Kidney (tissue), 14 donors: Measurements from ENCODE around the gene SURF6. TPM values are rescaled to one million over a fixed set of nuclear protein-coding genes. Genes with fewer than 3 reads are reported as not detected.

Experiments
- DNase-seq, 5 donors: peaks; one replicate each; pipeline ENCODE4 v3.0.0-alpha.2; 2013 to 2020
- FAIRE-seq: peaks from 2 replicates; lab custom pipeline; 2012; peaks lifted over from hg19 to GRCh38; lab: Jason Lieb, UNC
- H3K27ac ChIP-seq, 2 donors: one replicate each; pipeline ENCODE4 v1.7.0; 2013; ENCODE audit warnings: low read depth in 2 of 2, low read length in 2 of 2, inconsistent platforms in 1 of 2
- H3K27me3 ChIP-seq: one replicate; pipeline ENCODE4 v1.7.1; 2013; ENCODE audit warnings: low read length, inconsistent platforms; ENCODE audit not compliant: control insufficient read depth, insufficient read depth
- H3K36me3 ChIP-seq, 3 donors: one replicate each; pipeline versions ENCODE4 v1.7.0 to v1.7.1; 2013; ENCODE audit warnings: low read length in 3 of 3, control low read depth in 1 of 3, inconsistent platforms in 1 of 3; ENCODE audit not compliant: insufficient read depth in 3 of 3, control insufficient read depth in 2 of 3
- H3K4me1 ChIP-seq, 3 donors: one replicate each; pipeline versions ENCODE4 v1.7.0 to v1.7.1; 2013; ENCODE audit warnings: low read length in 3 of 3, inconsistent platforms in 1 of 3, low read depth in 1 of 3; ENCODE audit not compliant: control insufficient read depth in 2 of 3, insufficient read depth in 2 of 3
- H3K4me3 ChIP-seq, 3 donors: one replicate each; pipeline versions ENCODE4 v1.7.0 to v1.8.1; 2013; ENCODE audit warnings: low read length in 3 of 3, control low read depth in 1 of 3, inconsistent platforms in 1 of 3
- H3K9ac ChIP-seq, 3 donors: one replicate each; pipeline versions ENCODE4 v1.7.0 to v1.7.1; 2013; ENCODE audit warnings: low read length in 3 of 3, control low read depth in 1 of 3, inconsistent platforms in 1 of 3
- H3K9me3 ChIP-seq, 3 donors: one replicate each; pipeline versions ENCODE4 v1.7.0 to v1.7.1; 2013; ENCODE audit warnings: low read length in 3 of 3, control low read depth in 1 of 3, inconsistent platforms in 1 of 3; ENCODE audit not compliant: control insufficient read depth in 2 of 3, insufficient read depth in 1 of 3
- intact Hi-C: fragments of 100-400 bp; cut with DNase I; formaldehyde crosslinking; loops from one replicate; pipeline ENCODE4 v1.11.1; 2022
- polyA plus RNA-seq: library from polyadenylated mRNA; stranded (reverse); fragments of 350-450 nt; fragmentation: Illumina TruSeq; extraction: RNeasy Lipid Tissue Mini Kit (QIAGEN cat#74804); gene quantifications from one replicate; pipeline ENCODE4 v1.2.3, GENCODE V29; 2014; ENCODE audit warnings: low read depth, low replicate concordance; ENCODE audit not compliant: insufficient read depth
- total RNA-seq: library from RNA; stranded (reverse); fragmentation: NEBNext Ultra II Directional; extraction: Animal tissue kit (Norgen Biotek cat#: 25700); gene quantifications from one replicate; pipeline ENCODE4 v1.2.1, GENCODE V29; 2021
- TF ChIP-seq, protein P1 (sequence below): IDR thresholded peaks from 3 replicates; pipeline ENCODE4 v1.5.1; 2012; ENCODE audit warnings: mild to moderate bottlenecking, moderate library complexity, borderline replicate concordance; ENCODE audit not compliant: insufficient read depth; ENCODE audit errors: extremely low read depth
- donor health status: control.
- donor health status: control.
- donor health status: control.
- donor health status: control.
- donor health status: control.
- donor health status: DM: yes; HTN: yes; CAD: no.
- donor health status: Normal renal cell carcinoma (clear cell type).

The SURF6 gene
- total and polyA plus RNA-seq, 2 donors from 2014 or later = 16.8 to 17.3 TPM

DNA sequence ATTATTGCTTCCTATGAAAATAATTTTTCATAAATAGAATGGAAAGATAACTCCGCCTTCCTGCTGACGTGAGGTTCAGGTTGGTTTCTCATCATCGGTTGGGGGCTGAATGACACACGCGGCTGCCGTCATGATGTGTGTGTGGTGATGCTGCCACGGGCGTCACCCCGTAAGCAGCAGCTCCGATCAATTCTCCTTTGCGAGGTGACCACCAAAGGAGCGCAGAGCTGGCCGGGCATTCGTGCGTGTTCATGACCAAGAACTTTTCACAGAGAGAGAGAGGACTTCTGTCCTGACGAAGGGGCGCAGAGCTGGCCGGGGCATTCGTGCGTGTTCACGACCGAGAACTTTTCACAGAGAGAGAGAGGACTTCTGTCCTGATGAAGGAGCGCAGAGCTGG is 30.3 kb downstream of the SURF6 start:
- Histone ChIP-seq H3K36me3 (no peaks in the 10 kb centered on the region), H3K27ac (no peak overlapping the region), H3K4me1 (no peaks in the 10 kb centered on the region), H3K27me3 (no peaks in the 10 kb centered on the region), H3K9ac (no peak overlapping the region), H3K9me3 (no peaks in the 10 kb centered on the region), H3K4me3 (no peak overlapping the region)
- TF ChIP-seq, protein P1, sequence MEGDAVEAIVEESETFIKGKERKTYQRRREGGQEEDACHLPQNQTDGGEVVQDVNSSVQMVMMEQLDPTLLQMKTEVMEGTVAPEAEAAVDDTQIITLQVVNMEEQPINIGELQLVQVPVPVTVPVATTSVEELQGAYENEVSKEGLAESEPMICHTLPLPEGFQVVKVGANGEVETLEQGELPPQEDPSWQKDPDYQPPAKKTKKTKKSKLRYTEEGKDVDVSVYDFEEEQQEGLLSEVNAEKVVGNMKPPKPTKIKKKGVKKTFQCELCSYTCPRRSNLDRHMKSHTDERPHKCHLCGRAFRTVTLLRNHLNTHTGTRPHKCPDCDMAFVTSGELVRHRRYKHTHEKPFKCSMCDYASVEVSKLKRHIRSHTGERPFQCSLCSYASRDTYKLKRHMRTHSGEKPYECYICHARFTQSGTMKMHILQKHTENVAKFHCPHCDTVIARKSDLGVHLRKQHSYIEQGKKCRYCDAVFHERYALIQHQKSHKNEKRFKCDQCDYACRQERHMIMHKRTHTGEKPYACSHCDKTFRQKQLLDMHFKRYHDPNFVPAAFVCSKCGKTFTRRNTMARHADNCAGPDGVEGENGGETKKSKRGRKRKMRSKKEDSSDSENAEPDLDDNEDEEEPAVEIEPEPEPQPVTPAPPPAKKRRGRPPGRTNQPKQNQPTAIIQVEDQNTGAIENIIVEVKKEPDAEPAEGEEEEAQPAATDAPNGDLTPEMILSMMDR = no peak
- no peak for DNase-seq
- FAIRE-seq = no peak
- intact Hi-C loops = no loop called here

DNA sequence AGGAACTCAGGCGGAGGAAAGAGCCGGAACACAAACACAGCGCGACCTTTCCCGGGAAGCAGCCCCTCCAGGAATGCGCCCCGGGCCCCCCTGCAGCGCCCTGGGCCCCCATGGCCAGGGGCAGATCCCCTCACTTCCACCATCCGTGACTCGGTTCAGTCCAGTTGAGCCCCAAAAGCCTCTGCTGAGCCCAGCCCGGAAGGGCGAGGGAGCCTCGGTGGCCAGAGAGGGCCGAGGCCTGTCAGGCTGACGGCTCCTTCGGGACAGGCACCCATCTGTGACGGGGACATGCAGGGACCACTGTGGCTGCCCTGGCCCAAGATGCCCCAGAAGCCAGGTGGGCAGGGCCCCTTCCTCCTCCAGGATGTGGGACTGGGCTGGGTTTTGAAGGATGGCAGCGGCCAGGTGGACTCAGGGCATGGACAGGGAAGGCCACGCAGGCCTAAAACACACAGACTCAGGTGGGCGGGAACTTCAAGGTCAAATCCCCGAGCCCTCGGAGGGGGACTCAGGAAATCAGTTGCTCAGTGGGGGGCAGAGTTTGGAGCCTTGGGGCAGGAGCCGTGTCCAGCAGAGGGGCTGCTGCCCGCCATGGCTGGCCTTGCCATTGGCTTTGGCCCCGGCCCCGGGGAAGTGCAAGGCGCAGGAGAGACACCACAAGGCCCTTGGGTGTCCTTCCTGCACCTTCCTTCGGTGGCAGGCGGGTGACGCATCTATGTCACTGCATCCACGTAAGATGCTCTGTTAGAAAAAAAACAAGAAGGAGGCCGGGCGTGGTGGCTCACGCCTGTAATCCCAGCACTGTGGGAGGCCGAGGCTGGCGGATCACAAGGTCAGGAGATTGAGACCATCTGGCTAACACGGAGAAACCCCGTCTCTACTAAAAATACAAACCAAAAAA is 31.3 kb downstream of the SURF6 start:
- DNase-seq (peak in 1 of 5 donors; percentile 60), FAIRE-seq (no peak)
- Histone ChIP-seq H3K4me1 (no peaks in the 10 kb centered on the region), H3K27me3 (no peaks in the 10 kb centered on the region), H3K9me3 (no peaks in the 10 kb centered on the region), H3K4me3 (no peak overlapping the region), H3K9ac (no peak overlapping the region), H3K27ac (no peak overlapping the region), H3K36me3 (no peaks in the 10 kb centered on the region)
- intact Hi-C loops = no loop called here
- TF ChIP-seq, protein P1 = no peak

DNA sequence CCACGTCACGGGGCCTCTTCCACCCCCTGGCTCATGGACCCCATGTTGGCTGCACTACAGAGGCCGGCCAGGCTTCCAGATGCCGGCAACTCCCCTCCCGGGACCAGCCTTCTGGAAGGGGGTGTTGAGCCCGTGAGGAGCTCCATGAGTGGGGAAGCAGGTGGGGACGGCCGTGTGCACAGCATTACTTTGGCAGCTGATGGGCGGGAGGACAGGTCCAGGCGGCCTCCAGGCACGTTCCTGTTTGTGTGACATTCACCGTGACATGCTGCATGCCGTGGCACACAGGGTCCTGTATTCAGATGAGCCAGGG is 31.9 kb downstream of the SURF6 start:
- no peaks in the 10 kb centered on the region for H3K4me1 ChIP-seq
- DNase-seq (no peak), FAIRE-seq (no peak)
- no peak overlapping the region for H3K27ac ChIP-seq
- no peaks in the 10 kb centered on the region for H3K36me3 ChIP-seq
- TF ChIP-seq, protein P1 = no peak
- intact Hi-C loops = no loop called here
- H3K27me3 ChIP-seq = no peaks in the 10 kb centered on the region
- no peak overlapping the region for H3K4me3 ChIP-seq
- no peak overlapping the region for H3K9ac ChIP-seq
- no peaks in the 10 kb centered on the region for H3K9me3 ChIP-seq
